ENCODE measurements around the gene TSHZ1. TPM values are rescaled to one million over a fixed set of nuclear protein-coding genes. Genes with fewer than 3 reads are reported as not detected.
A peak's percentile ranks its signal among the peaks of the same experiment; 100 is the strongest.

TSHZ1 gene
- polyA plus RNA-seq, 1 experiment: 23.9 TPM

- H3K27me3 ChIP-seq (ENCODE audit: control insufficient read depth, insufficient read depth, low read length): no peaks in the 10 kb centered on the region
- H3K4me3 ChIP-seq (ENCODE audit: low read depth, low read length): peak overlapping the region; percentile 68
- H3K36me3 ChIP-seq (ENCODE audit: control insufficient read depth, insufficient read depth, low read length): peaks cover 6% of the 10 kb centered on the region
- ChIA-PET CTCF (interaction anchor here (0.6 to 1.3 kb wide), 4 partner anchors 13 to 1248 kb away, joined by 3 to 5 read pairs (median 3); no protein-coding TSS in a partner anchor), POLR2A (no interaction called here)
- no peak for TF ChIP-seq CTCF (IDR thresholded peaks at IDR 0.05; ENCODE audit: insufficient read depth, low read depth, low read length)
- DNase-seq (ENCODE audit: low read depth): no peak
Measured at GRCh38 chr18:75202696-75203365, 7.8 kb upstream of the TSHZ1 start.

DNA sequence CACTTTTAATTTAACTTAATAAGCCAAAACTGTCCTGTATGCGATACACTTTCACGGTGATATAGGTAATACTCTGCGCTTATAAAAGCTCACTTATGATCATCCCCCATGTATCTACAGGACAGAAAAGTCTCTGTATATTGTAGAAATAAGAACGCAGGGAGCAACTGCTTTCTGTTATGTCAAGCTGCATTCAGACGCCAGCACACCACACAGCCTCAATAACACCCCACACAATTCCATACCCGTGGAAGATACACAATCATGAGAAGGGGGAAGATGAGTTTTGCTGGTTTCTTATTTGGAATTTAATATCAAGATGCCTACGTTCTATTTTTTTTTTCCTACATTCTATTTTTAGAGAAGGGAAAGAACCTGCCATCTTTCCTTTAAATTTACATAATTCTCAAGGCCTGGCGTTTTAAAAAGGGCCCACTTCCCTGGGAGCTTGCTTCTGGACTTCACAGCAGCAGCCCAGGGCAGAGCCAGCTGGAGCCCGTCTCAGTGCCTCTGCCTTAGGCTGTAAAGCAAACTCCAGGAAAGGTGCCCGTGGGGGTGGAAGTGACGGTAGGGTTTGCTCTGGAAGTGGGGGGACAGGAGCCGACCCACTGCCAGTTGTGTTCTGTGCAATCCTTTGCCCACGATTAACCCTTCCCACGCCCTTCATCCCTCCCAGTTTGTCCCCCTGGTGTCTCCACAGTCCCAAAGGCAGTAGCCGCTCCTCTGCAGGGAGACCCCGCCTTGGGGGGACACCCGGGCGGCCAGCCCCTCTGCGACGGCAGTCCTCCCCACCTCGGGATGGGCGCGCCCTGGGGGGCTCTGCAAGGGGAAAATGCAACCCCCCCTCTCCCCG is 7.0 kb upstream of the TSHZ1 start:
- CTCF ChIA-PET: interaction anchor here (0.7 to 1.3 kb wide), 4 partner anchors 12 to 547 kb away, joined by 3 to 5 read pairs (median 3); no protein-coding TSS in a partner anchor
- H3K36me3 ChIP-seq (ENCODE audit: control insufficient read depth, insufficient read depth, low read length): peaks cover 6% of the 10 kb centered on the region
- TF ChIP-seq CTCF (IDR thresholded peaks at IDR 0.05; ENCODE audit: insufficient read depth, low read depth, low read length): no peak
- no peaks in the 10 kb centered on the region for H3K27me3 ChIP-seq (ENCODE audit: control insufficient read depth, insufficient read depth, low read length)
- POLR2A ChIA-PET: no interaction called here
- no peak for DNase-seq (ENCODE audit: low read depth)
- H3K4me3 ChIP-seq (ENCODE audit: low read depth, low read length): peak overlapping the region; percentile 68

DNA sequence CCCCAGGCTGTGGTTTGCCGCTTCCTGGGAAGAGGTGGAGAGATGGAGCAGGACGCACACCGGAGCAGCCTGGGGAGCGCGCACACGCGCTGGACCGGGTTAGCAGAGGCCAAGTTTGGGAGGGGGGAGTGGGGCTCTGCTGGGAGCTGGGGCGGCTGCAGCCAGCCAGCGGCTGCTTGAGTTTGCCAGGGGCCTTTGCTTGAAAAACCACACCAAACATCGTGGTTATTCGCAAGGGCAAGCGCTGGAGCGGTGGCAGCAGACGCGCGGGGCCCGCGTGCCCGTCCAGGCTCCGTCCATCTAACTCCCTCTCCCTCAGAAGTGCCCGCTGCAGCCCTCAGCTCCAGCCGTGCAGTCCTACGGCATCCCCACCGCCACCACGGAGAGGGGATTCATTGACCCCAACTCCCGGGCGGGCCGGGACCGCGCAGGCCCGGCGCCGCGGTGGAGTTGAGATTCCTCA is 6.3 kb upstream of the TSHZ1 start:
- Histone ChIP-seq H3K36me3 (ENCODE audit: control insufficient read depth, insufficient read depth, low read length) (peaks cover 6% of the 10 kb centered on the region), H3K27me3 (ENCODE audit: control insufficient read depth, insufficient read depth, low read length) (no peaks in the 10 kb centered on the region), H3K4me3 (ENCODE audit: low read depth, low read length) (peak overlapping the region; percentile 68)
- no peak for DNase-seq (ENCODE audit: low read depth)
- ChIA-PET POLR2A (no interaction called here), CTCF (interaction anchor here (0.7 kb wide), 1 partner anchor 284 kb away, joined by 3 read pairs; no protein-coding TSS in a partner anchor)
- no peak for TF ChIP-seq CTCF (IDR thresholded peaks at IDR 0.05; ENCODE audit: insufficient read depth, low read depth, low read length)

DNA sequence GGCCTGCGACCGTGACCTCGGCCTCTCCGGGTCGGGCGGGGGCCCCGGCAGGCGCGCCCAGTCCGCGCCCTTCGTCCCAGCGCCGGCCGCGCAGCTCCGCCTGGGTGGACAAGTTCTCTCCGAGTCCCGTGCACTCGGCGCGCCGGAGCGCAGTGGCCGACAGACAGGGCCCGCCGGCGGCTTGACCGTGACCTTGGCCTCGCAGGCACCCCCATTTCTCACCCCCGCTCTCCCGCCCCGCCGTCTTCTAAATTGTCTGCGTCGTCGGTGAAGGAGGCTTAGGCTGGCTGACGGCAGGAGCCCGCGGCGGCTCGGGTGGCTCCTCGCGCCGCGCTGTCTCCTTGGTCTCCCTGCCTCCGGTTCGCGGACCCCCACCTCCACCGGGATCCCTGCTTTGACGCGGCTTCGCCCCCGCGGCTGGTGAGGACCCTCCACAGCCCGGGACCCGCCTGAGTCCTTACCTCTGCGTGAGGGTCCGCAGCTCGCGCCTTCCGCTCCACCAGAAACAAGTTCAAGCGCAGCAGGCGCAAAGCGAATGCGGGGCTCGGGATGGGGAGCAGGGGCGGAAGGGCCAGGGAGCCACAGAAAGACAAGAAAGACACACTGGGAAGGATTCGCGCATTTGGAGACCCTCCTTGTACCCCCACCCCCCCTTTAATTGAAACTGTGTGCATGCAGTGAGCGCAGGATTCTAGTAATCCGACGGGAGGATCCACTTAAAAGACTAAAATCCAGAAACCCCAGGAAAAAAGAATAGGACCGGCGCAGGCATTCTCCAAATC is 5.7 kb upstream of the TSHZ1 start:
- Histone ChIP-seq H3K4me3 (ENCODE audit: low read depth, low read length) (peak overlapping the region; percentile 68), H3K27me3 (ENCODE audit: control insufficient read depth, insufficient read depth, low read length) (no peaks in the 10 kb centered on the region), H3K36me3 (ENCODE audit: control insufficient read depth, insufficient read depth, low read length) (peaks cover 6% of the 10 kb centered on the region)
- POLR2A ChIA-PET: no interaction called here
- TF ChIP-seq CTCF (IDR thresholded peaks at IDR 0.05; ENCODE audit: insufficient read depth, low read depth, low read length): no peak
- CTCF ChIA-PET: interaction anchor here (1.0 kb wide), 1 partner anchor 238 kb away, joined by 3 read pairs; no protein-coding TSS in a partner anchor
- DNase-seq (ENCODE audit: low read depth): no peak

Measured in BJ (cell line).